ENCODE results near the gene CTIF. TPM values are rescaled to one million over a fixed set of nuclear protein-coding genes. Genes with fewer than 3 reads are reported as not detected.

CTIF gene
- total RNA-seq, 1 donor from 2014 or later = 14.0 TPM

GRCh38 chr18:48605408-48605845, 66.6 kb downstream of the CTIF start:
- no peak for ATAC-seq

- no peak for ATAC-seq
Observed at GRCh38 chr18:48607056-48607984, 68.5 kb downstream of the CTIF start.

GRCh38 chr18:48608581-48608980, 69.8 kb downstream of the CTIF start:
- no peak for ATAC-seq

GRCh38 chr18:48609114-48609513, 70.3 kb downstream of the CTIF start:
- ATAC-seq = no peak

GRCh38 chr18:48609820-48610815, 71.3 kb downstream of the CTIF start:
- ATAC-seq = peak; percentile 35

GRCh38 chr18:48611203-48611602, 72.4 kb downstream of the CTIF start:
- no peak for ATAC-seq

GRCh38 chr18:48611785-48612480, 73.1 kb downstream of the CTIF start:
- ATAC-seq = no peak

- ATAC-seq = no peak
Observed at GRCh38 chr18:48612511-48612910, 73.7 kb downstream of the CTIF start.

- no peak for ATAC-seq
Observed at GRCh38 chr18:48612917-48613316, 74.1 kb downstream of the CTIF start.

- ATAC-seq = no peak
Observed at GRCh38 chr18:48613589-48614404, 75.0 kb downstream of the CTIF start.

GRCh38 chr18:48615566-48616401, 77.0 kb downstream of the CTIF start:
- peak; percentile 21 for ATAC-seq

GRCh38 chr18:48616484-48617255, 77.8 kb downstream of the CTIF start:
- no peak for ATAC-seq

- ATAC-seq = no peak
Observed at GRCh38 chr18:48617844-48618497, 79.1 kb downstream of the CTIF start.

GRCh38 chr18:48619016-48619415, 80.2 kb downstream of the CTIF start:
- no peak for ATAC-seq

- ATAC-seq = no peak
Observed at GRCh38 chr18:48619501-48619900, 80.7 kb downstream of the CTIF start.

GRCh38 chr18:48620071-48620470, 81.2 kb downstream of the CTIF start:
- no peak for ATAC-seq

GRCh38 chr18:48621240-48621639, 82.4 kb downstream of the CTIF start:
- no peak for ATAC-seq

- no peak for ATAC-seq
Observed at GRCh38 chr18:48621815-48622555, 83.2 kb downstream of the CTIF start.
